Mesenchymal stem cell (in vitro differentiated cells and primary cell): ENCODE results near the gene NOTCH1.
A peak's percentile ranks its signal among the peaks of the same experiment; 100 is the strongest.

Source experiments
- DNase-seq: peaks from one replicate; pipeline ENCODE4 v3.0.0-alpha.2; 2013
- H2AFZ ChIP-seq: one replicate; pipeline ENCODE4 v1.6.1; 2013; ENCODE audit warnings: low read depth, mild to moderate bottlenecking, control low read depth, inconsistent platforms, low read length, moderate library complexity
- H2AK5ac ChIP-seq: 2 replicates; pipeline ENCODE4 v1.6.1; 2013; ENCODE audit warnings: low read length, moderate library complexity, mild to moderate bottlenecking, inconsistent platforms; ENCODE audit not compliant: severe bottlenecking
- H2BK120ac ChIP-seq: one replicate; pipeline ENCODE4 v1.6.1; 2013; ENCODE audit warnings: low read depth, mild to moderate bottlenecking, inconsistent platforms, low read length, moderate library complexity
- H2BK12ac ChIP-seq, 2 experiments: one replicate each; pipeline ENCODE4 v1.6.1; 2013; ENCODE audit warnings: inconsistent platforms in 2 of 2, low read length in 2 of 2, mild to moderate bottlenecking in 2 of 2, moderate library complexity in 2 of 2, control low read depth in 1 of 2
- H2BK15ac ChIP-seq: one replicate; pipeline ENCODE4 v1.6.1; 2013; ENCODE audit warnings: mild to moderate bottlenecking, low read depth, inconsistent platforms; ENCODE audit not compliant: poor library complexity, severe bottlenecking
- H2BK5ac ChIP-seq: 2 replicates; pipeline ENCODE4 v1.6.1; 2013; ENCODE audit warnings: low read depth, mild to moderate bottlenecking, low read length, control low read depth, inconsistent platforms; ENCODE audit not compliant: poor library complexity, severe bottlenecking
- H3K14ac ChIP-seq, 2 experiments: one replicate each; pipeline ENCODE4 v1.6.1; 2013; ENCODE audit warnings: inconsistent platforms in 2 of 2, low read length in 2 of 2, control low read depth in 1 of 2, mild to moderate bottlenecking in 1 of 2, moderate library complexity in 1 of 2
- H3K18ac ChIP-seq, 2 experiments: one replicate each; pipeline ENCODE4 v1.6.1; 2013; ENCODE audit warnings: inconsistent platforms in 2 of 2, low read length in 2 of 2, control low read depth in 1 of 2, low read depth in 1 of 2, mild to moderate bottlenecking in 1 of 2
- H3K23ac ChIP-seq, 2 experiments: one replicate each; pipeline ENCODE4 v1.6.1; 2013; ENCODE audit warnings: inconsistent platforms in 2 of 2, low read length in 2 of 2, mild to moderate bottlenecking in 2 of 2, moderate library complexity in 2 of 2, control low read depth in 1 of 2
- H3K27ac ChIP-seq: 2 replicates; pipeline ENCODE4 v1.5.1; 2013; ENCODE audit warnings: mild to moderate bottlenecking, moderate library complexity, low read length, control low read depth, inconsistent platforms; ENCODE audit not compliant: poor library complexity, severe bottlenecking
- H3K27me3 ChIP-seq, 2 experiments: 2 replicates each; pipeline versions ENCODE4 v1.6.1 to v1.7.0; 2013; ENCODE audit warnings: low read length in 2 of 2, mild to moderate bottlenecking in 2 of 2, moderate library complexity in 2 of 2, control low read depth in 1 of 2, inconsistent platforms in 1 of 2; ENCODE audit not compliant: control insufficient read depth in 1 of 2, insufficient read depth in 1 of 2
- H3K36me3 ChIP-seq, 2 experiments: 2 replicates each; pipeline versions ENCODE4 v1.6.1 to v1.7.0; 2013; ENCODE audit warnings: low read length in 2 of 2, control low read depth in 1 of 2, inconsistent platforms in 1 of 2, low read depth in 1 of 2, mild to moderate bottlenecking in 1 of 2; ENCODE audit not compliant: insufficient read depth in 2 of 2, control insufficient read depth in 1 of 2
- H3K4ac ChIP-seq, 2 experiments: one replicate each; pipeline ENCODE4 v1.6.1; 2013; ENCODE audit warnings: inconsistent platforms in 2 of 2, low read length in 2 of 2, mild to moderate bottlenecking in 2 of 2, moderate library complexity in 2 of 2, control low read depth in 1 of 2, low read depth in 1 of 2
- H3K4me1 ChIP-seq: 2 replicates; pipeline ENCODE4 v1.6.1; 2013; ENCODE audit warnings: low read depth, low read length, control low read depth; ENCODE audit not compliant: control insufficient read depth, insufficient read depth
- H3K4me2 ChIP-seq: 2 replicates; pipeline ENCODE4 v1.6.1; 2013; ENCODE audit warnings: low read length, mild to moderate bottlenecking, inconsistent platforms; ENCODE audit not compliant: poor library complexity, severe bottlenecking
- H3K4me3 ChIP-seq, 2 experiments: 2 replicates each; pipeline versions ENCODE4 v1.5.1 to v1.7.0; 2013; ENCODE audit warnings: low read length in 2 of 2, mild to moderate bottlenecking in 2 of 2, control low read depth in 1 of 2, low read depth in 1 of 2; ENCODE audit not compliant: insufficient read depth in 1 of 2
- H3K79me1 ChIP-seq: replicated peaks from 2 replicates; pipeline ENCODE4 v1.6.1; 2013; ENCODE audit warnings: mild to moderate bottlenecking, control low read depth, low read length, inconsistent platforms; ENCODE audit not compliant: poor library complexity, severe bottlenecking
- H3K9ac ChIP-seq: 2 replicates; pipeline ENCODE4 v1.7.0; 2013; ENCODE audit warnings: mild to moderate bottlenecking, low read length, moderate library complexity
- H3K9me3 ChIP-seq: 2 replicates; pipeline ENCODE4 v1.7.0; 2013; ENCODE audit warnings: mild to moderate bottlenecking, low read length; ENCODE audit not compliant: control insufficient read depth
- H4K8ac ChIP-seq: one replicate; pipeline ENCODE4 v1.6.1; 2013; ENCODE audit warnings: inconsistent platforms, mild to moderate bottlenecking, low read length, moderate library complexity
- H4K91ac ChIP-seq: one replicate; pipeline ENCODE4 v1.6.1; 2013; ENCODE audit warnings: mild to moderate bottlenecking, low read length, inconsistent platforms
- WGBS: methylation state at CpG from one replicate; pipeline ENCODE4 v1.1.7; 2013; ENCODE audit warnings: mixed read lengths; 5-methylcytosine and 5-hydroxymethylcytosine counted together

Gene NOTCH1

GRCh38 chr9:136489731-136490130 is 56.1 kb downstream of the NOTCH1 start:
- Histone ChIP-seq H2AK5ac (no peak overlapping the region), H3K4ac (no peak overlapping the region), H2BK5ac (no peak overlapping the region), H2AFZ (no peak overlapping the region), H3K36me3 (peaks cover 0 to 24% of the 10 kb centered on the region in 2 experiments), H3K4me2 (no peak overlapping the region), H2BK12ac (no peak overlapping the region), H3K23ac (no peak overlapping the region), H3K4me1 (peaks cover 6% of the 10 kb centered on the region), H2BK15ac (no peak overlapping the region), H3K18ac (no peak overlapping the region), H3K79me1 (peaks cover 2% of the 10 kb centered on the region), H3K9me3 (no peaks in the 10 kb centered on the region), H3K9ac (no peak overlapping the region), H3K27me3 (peaks cover 16 to 50% of the 10 kb centered on the region in 2 experiments), H3K14ac (no peak overlapping the region), H3K4me3 (no peak overlapping the region), H3K27ac (no peak overlapping the region), H4K8ac (no peak overlapping the region), H2BK120ac (no peak overlapping the region), H4K91ac (no peak overlapping the region)
- 78% methylated on average over 13 of the region's 17 CpGs for whole genome bisulfite sequencing
- no peak for DNase-seq

GRCh38 chr9:136488247-136489214 is 57.3 kb downstream of the NOTCH1 start:
- no peak overlapping the region for H4K91ac ChIP-seq
- H4K8ac ChIP-seq = no peak overlapping the region
- peak; percentile 49 for DNase-seq
- no peak overlapping the region for H3K18ac ChIP-seq
- peaks cover 16% of the 10 kb centered on the region for H3K4me1 ChIP-seq
- WGBS = 34% methylated on average over 22 of the region's 22 CpGs
- peaks cover 0 to 14% of the 10 kb centered on the region in 2 experiments for H3K36me3 ChIP-seq
- H3K4me3 ChIP-seq = no peak overlapping the region
- no peak overlapping the region for H3K23ac ChIP-seq
- no peak overlapping the region for H3K4me2 ChIP-seq
- no peak overlapping the region for H3K9ac ChIP-seq
- H2AK5ac ChIP-seq = no peak overlapping the region
- H3K14ac ChIP-seq = no peak overlapping the region
- peaks cover 10% of the 10 kb centered on the region for H3K79me1 ChIP-seq
- H2BK120ac ChIP-seq = no peak overlapping the region
- H3K4ac ChIP-seq = peak overlapping the region in 1 of 2 experiments; percentile 21
- H2BK5ac ChIP-seq = no peak overlapping the region
- no peak overlapping the region for H2BK15ac ChIP-seq
- no peaks in the 10 kb centered on the region for H3K9me3 ChIP-seq
- peak overlapping the region in 1 of 2 experiments; percentile 28 for H2BK12ac ChIP-seq
- H3K27ac ChIP-seq = no peak overlapping the region
- peaks cover 16 to 50% of the 10 kb centered on the region in 2 experiments for H3K27me3 ChIP-seq
- no peak overlapping the region for H2AFZ ChIP-seq

GRCh38 chr9:136487672-136488071 is 58.2 kb downstream of the NOTCH1 start:
- Histone ChIP-seq H2BK15ac (no peak overlapping the region), H3K9ac (no peak overlapping the region), H3K4me2 (no peak overlapping the region), H3K79me1 (peaks cover 10% of the 10 kb centered on the region), H3K36me3 (peaks cover 0 to 5% of the 10 kb centered on the region in 2 experiments), H3K18ac (no peak overlapping the region), H2BK120ac (no peak overlapping the region), H3K4me1 (peaks cover 16% of the 10 kb centered on the region), H3K27me3 (peaks cover 16 to 42% of the 10 kb centered on the region in 2 experiments), H4K8ac (no peak overlapping the region), H3K4ac (no peak overlapping the region), H3K4me3 (no peak overlapping the region), H3K23ac (no peak overlapping the region), H2BK12ac (no peak overlapping the region), H2AFZ (no peak overlapping the region), H4K91ac (no peak overlapping the region), H3K27ac (no peak overlapping the region), H2BK5ac (no peak overlapping the region), H3K14ac (no peak overlapping the region), H2AK5ac (no peak overlapping the region), H3K9me3 (no peaks in the 10 kb centered on the region)
- 91% methylated on average over 7 of the region's 7 CpGs for WGBS
- no peak for DNase-seq

- H3K9me3 ChIP-seq = no peaks in the 10 kb centered on the region
- H3K27ac ChIP-seq = no peak overlapping the region
- H3K4me1 ChIP-seq = peaks cover 16% of the 10 kb centered on the region
- H2AFZ ChIP-seq = no peak overlapping the region
- no peak overlapping the region for H3K4me3 ChIP-seq
- H3K36me3 ChIP-seq = peaks cover 0 to 4% of the 10 kb centered on the region in 2 experiments
- H3K23ac ChIP-seq = no peak overlapping the region
- H3K27me3 ChIP-seq = peaks cover 16 to 40% of the 10 kb centered on the region in 2 experiments
- no peak overlapping the region for H2BK5ac ChIP-seq
- 93% methylated on average over 18 of the region's 18 CpGs for WGBS
- H2AK5ac ChIP-seq = no peak overlapping the region
- no peak for DNase-seq
- no peak overlapping the region for H2BK120ac ChIP-seq
- H2BK15ac ChIP-seq = no peak overlapping the region
- H3K4ac ChIP-seq = no peak overlapping the region
- no peak overlapping the region for H3K9ac ChIP-seq
- H3K18ac ChIP-seq = no peak overlapping the region
- no peak overlapping the region for H4K8ac ChIP-seq
- no peak overlapping the region for H3K14ac ChIP-seq
- H3K79me1 ChIP-seq = peaks cover 10% of the 10 kb centered on the region
- H2BK12ac ChIP-seq = no peak overlapping the region
- no peak overlapping the region for H4K91ac ChIP-seq
- no peak overlapping the region for H3K4me2 ChIP-seq
These were observed 58.8 kb downstream of the NOTCH1 start for GRCh38 chr9:136486823-136487620.
